Measurements from ENCODE around the gene AKAP6. TPM values are rescaled to one million over a fixed set of nuclear protein-coding genes. Genes with fewer than 3 reads are reported as not detected.

The AKAP6 gene
- total RNA-seq, 2 experiments from 2014 or later, result 0.13 to 0.72 TPM

- Histone ChIP-seq H3K27ac (ENCODE audit: low read depth, low read length, poor library complexity, severe bottlenecking) (no peak overlapping the region), H3K79me2 (ENCODE audit: insufficient read depth, low read depth, low read length) (no peaks in the 10 kb centered on the region), H3K36me3 (ENCODE audit: insufficient read depth, low read length) (no peaks in the 10 kb centered on the region), H3K4me3 (ENCODE audit: low read depth, low read length, poor library complexity, severe bottlenecking) (no peak overlapping the region), H3K9me3 (ENCODE audit: low read length) (no peaks in the 10 kb centered on the region), H3K4me1 (ENCODE audit: insufficient read depth, low read length, poor library complexity, severe bottlenecking) (no peaks in the 10 kb centered on the region), H3K4me2 (ENCODE audit: low read length) (no peak overlapping the region), H2AFZ (ENCODE audit: low read length) (no peak overlapping the region), H3K9me2 (ENCODE audit: insufficient read depth, low read length) (no peaks in the 10 kb centered on the region), H4K20me1 (ENCODE audit: insufficient read depth, low read length) (no peaks in the 10 kb centered on the region)
- no TSS peak for BruUV-seq (replicated peaks)
- ChIA-PET POLR2A (no interaction called here), CTCF (ENCODE audit: unreplicated experiment) (no interaction called here)
- no peak for TF ChIP-seq EZH2phosphoT487 (IDR thresholded peaks at IDR 0.05; ENCODE audit: borderline replicate concordance, low read depth, low read length)
- no peak for TF ChIP-seq CTCF (conservative IDR thresholded peaks at IDR 0.05; ENCODE audit: low read length)
- intact Hi-C loops (cut with micrococcal nuclease; ENCODE audit: unreplicated experiment), result no loop called here
- DNase-seq (ENCODE audit: low spot score), result no peak
These were observed 393.6 kb downstream of the AKAP6 start for GRCh38 chr14:32722631-32723183.

GRCh38 chr14:32724867-32725471 lies 395.9 kb downstream of the AKAP6 start:
- Histone ChIP-seq H3K36me3 (ENCODE audit: insufficient read depth, low read length) (no peaks in the 10 kb centered on the region), H4K20me1 (ENCODE audit: insufficient read depth, low read length) (no peaks in the 10 kb centered on the region), H3K4me2 (ENCODE audit: low read length) (no peak overlapping the region), H3K79me2 (ENCODE audit: insufficient read depth, low read depth, low read length) (no peaks in the 10 kb centered on the region), H3K9me3 (ENCODE audit: low read length) (no peaks in the 10 kb centered on the region), H3K4me1 (ENCODE audit: insufficient read depth, low read length, poor library complexity, severe bottlenecking) (no peaks in the 10 kb centered on the region), H2AFZ (ENCODE audit: low read length) (no peak overlapping the region), H3K4me3 (ENCODE audit: low read depth, low read length, poor library complexity, severe bottlenecking) (no peak overlapping the region), H3K9me2 (ENCODE audit: insufficient read depth, low read length) (no peaks in the 10 kb centered on the region), H3K27ac (ENCODE audit: low read depth, low read length, poor library complexity, severe bottlenecking) (no peak overlapping the region)
- ChIA-PET CTCF (ENCODE audit: unreplicated experiment) (no interaction called here), POLR2A (no interaction called here)
- TF ChIP-seq CTCF (conservative IDR thresholded peaks at IDR 0.05; ENCODE audit: low read length) (no peak), EZH2phosphoT487 (IDR thresholded peaks at IDR 0.05; ENCODE audit: borderline replicate concordance, low read depth, low read length) (no peak)
- DNase-seq (ENCODE audit: low spot score), result no peak
- intact Hi-C loops (cut with micrococcal nuclease; ENCODE audit: unreplicated experiment), result no loop called here
- BruUV-seq (replicated peaks), result no TSS peak

- Histone ChIP-seq H3K4me1 (ENCODE audit: insufficient read depth, low read length, poor library complexity, severe bottlenecking) (no peaks in the 10 kb centered on the region), H3K79me2 (ENCODE audit: insufficient read depth, low read depth, low read length) (no peaks in the 10 kb centered on the region), H3K27ac (ENCODE audit: low read depth, low read length, poor library complexity, severe bottlenecking) (no peak overlapping the region), H3K4me3 (ENCODE audit: low read depth, low read length, poor library complexity, severe bottlenecking) (no peak overlapping the region), H4K20me1 (ENCODE audit: insufficient read depth, low read length) (no peaks in the 10 kb centered on the region), H2AFZ (ENCODE audit: low read length) (no peak overlapping the region), H3K4me2 (ENCODE audit: low read length) (no peak overlapping the region), H3K9me3 (ENCODE audit: low read length) (no peaks in the 10 kb centered on the region), H3K36me3 (ENCODE audit: insufficient read depth, low read length) (no peaks in the 10 kb centered on the region), H3K9me2 (ENCODE audit: insufficient read depth, low read length) (no peaks in the 10 kb centered on the region)
- TF ChIP-seq CTCF (conservative IDR thresholded peaks at IDR 0.05; ENCODE audit: low read length) (no peak), EZH2phosphoT487 (IDR thresholded peaks at IDR 0.05; ENCODE audit: borderline replicate concordance, low read depth, low read length) (no peak)
- intact Hi-C loops (cut with micrococcal nuclease; ENCODE audit: unreplicated experiment), result no loop called here
- POLR2A ChIA-PET, result interaction anchor here (0.6 kb wide), 1 partner anchor 118 kb away, joined by 4 read pairs; no protein-coding TSS in a partner anchor
- CTCF ChIA-PET (ENCODE audit: unreplicated experiment), result no interaction called here
- no TSS peak for BruUV-seq (replicated peaks)
- no peak for DNase-seq (ENCODE audit: low spot score)
These were observed 397.4 kb downstream of the AKAP6 start for GRCh38 chr14:32726516-32726915.

All from OCI-LY7 (cell line).